H1 (cell line): ENCODE measurements around the gene DDR1. TPM values are rescaled to one million over a fixed set of nuclear protein-coding genes. Genes with fewer than 3 reads are reported as not detected.

Experiments
- CTCF ChIA-PET: fragments of 300-600 bp; sonication (Branson Sonifier 250); formaldehyde crosslinking; loops from one replicate; lab custom pipeline; 2021; ENCODE audit not compliant: partially characterized antibody; lab: Charles Lee
- POLR2A ChIA-PET: fragments of 300-600 bp; sonication (Branson Sonifier 250); formaldehyde crosslinking; loops from one replicate; lab custom pipeline; 2021; ENCODE audit warnings: inconsistent platforms; ENCODE audit not compliant: partially characterized antibody; lab: Charles Lee
- DNase-seq, 2 experiments: peaks; one replicate each; pipeline versions ENCODE4 v3.0.0 to v3.0.0-alpha.2; 2010 to 2022; ENCODE audit warnings: low spot score in 2 of 2, low read depth in 1 of 2, mixed read lengths in 1 of 2
- FAIRE-seq: peaks from 2 replicates; lab custom pipeline; 2011; peaks lifted over from hg19 to GRCh38; lab: Jason Lieb, UNC
- H2AFZ ChIP-seq: 2 replicates; pipeline ENCODE4 v1.8.1; 2012; ENCODE audit warnings: low read length, inconsistent platforms
- H2AK5ac ChIP-seq: 2 replicates; pipeline ENCODE4 v1.6.1; 2013; ENCODE audit warnings: low read depth, low read length
- H2BK120ac ChIP-seq: replicated peaks from 2 replicates; pipeline ENCODE3; 2013; ENCODE audit warnings: low read depth, low read length, inconsistent platforms
- H2BK12ac ChIP-seq: 2 replicates; pipeline ENCODE4 v1.6.1; 2013; ENCODE audit warnings: low read depth, low read length
- H2BK15ac ChIP-seq: 2 replicates; pipeline ENCODE4 v1.6.1; 2013; ENCODE audit warnings: low read length
- H2BK20ac ChIP-seq: 2 replicates; pipeline ENCODE4 v1.6.1; 2013; ENCODE audit warnings: low read length
- H2BK5ac ChIP-seq: 2 replicates; pipeline ENCODE4 v1.6.1; 2013; ENCODE audit warnings: low read depth, low read length
- H3K14ac ChIP-seq: 2 replicates; pipeline ENCODE4 v1.6.1; 2013; ENCODE audit warnings: inconsistent platforms; ENCODE audit not compliant: insufficient read length
- H3K18ac ChIP-seq: 2 replicates; pipeline ENCODE4 v1.6.1; 2013; ENCODE audit warnings: low read length; ENCODE audit errors: extremely low read depth
- H3K23ac ChIP-seq: 2 replicates; pipeline ENCODE4 v1.6.1; 2013; ENCODE audit warnings: inconsistent platforms; ENCODE audit not compliant: insufficient read length
- H3K23me2 ChIP-seq: 2 replicates; pipeline ENCODE4 v1.6.1; 2013; ENCODE audit warnings: low read depth, low read length
- H3K27ac ChIP-seq: 2 replicates; pipeline ENCODE4 v1.6.1; 2011; ENCODE audit warnings: low read depth, low read length, inconsistent platforms
- H3K27me3 ChIP-seq, 4 experiments: replicated peaks in 1 of 4; 1 replicate in 1 of 4; 2 replicates in 3 of 4; pipeline versions ENCODE4 v1.6.1 to v1.8.1; 2011 to 2013; ENCODE audit warnings: low read length in 3 of 4, mild to moderate bottlenecking in 3 of 4, inconsistent platforms in 2 of 4, mixed read lengths in 2 of 4, moderate library complexity in 1 of 4; ENCODE audit not compliant: control insufficient read depth in 3 of 4, insufficient read depth in 3 of 4; ENCODE audit errors: extremely low read depth in 1 of 4
- H3K36me3 ChIP-seq, 4 experiments: 2 replicates each; pipeline versions ENCODE4 v1.6.1 to v1.8.1; 2011 to 2013; ENCODE audit warnings: mild to moderate bottlenecking in 4 of 4, low read length in 3 of 4, moderate library complexity in 2 of 4, control low read depth in 1 of 4, inconsistent platforms in 1 of 4; ENCODE audit not compliant: insufficient read depth in 4 of 4, control insufficient read depth in 2 of 4
- H3K4ac ChIP-seq: replicated peaks from 2 replicates; pipeline ENCODE3; 2013; ENCODE audit warnings: low read length, low read depth, mixed read lengths, inconsistent platforms; ENCODE audit not compliant: insufficient read length
- H3K4me1 ChIP-seq, 4 experiments: replicated peaks in 1 of 4; 1 replicate in 1 of 4; 2 replicates in 3 of 4; pipeline versions ENCODE4 v1.6.1 to v1.8.1; 2011 to 2013; ENCODE audit warnings: low read length in 3 of 4, inconsistent platforms in 2 of 4, mixed read lengths in 1 of 4; ENCODE audit not compliant: insufficient read depth in 4 of 4, control insufficient read depth in 3 of 4
- H3K4me2 ChIP-seq, 2 experiments: 2 replicates each; pipeline versions ENCODE4 v1.6.1 to v1.8.1; 2011 to 2013; ENCODE audit warnings: low read depth in 2 of 2, low read length in 2 of 2, control low read depth in 1 of 2, inconsistent platforms in 1 of 2, mild to moderate bottlenecking in 1 of 2; ENCODE audit not compliant: insufficient read depth in 1 of 2
- H3K4me3 ChIP-seq, 4 experiments: fragments of 200-600, 300-600 bp in 1 of 4; sonication (generic), shearing (Covaris generic), sonication (Bioruptor Twin) in 1 of 4; 2 replicates each; pipeline versions ENCODE4 v1.5.1 to v1.8.1; 2011 to 2016; ENCODE audit warnings: low read length in 4 of 4, low read depth in 3 of 4, control low read depth in 2 of 4, inconsistent platforms in 2 of 4, mild to moderate bottlenecking in 2 of 4, mixed read lengths in 1 of 4, moderate library complexity in 1 of 4; ENCODE audit not compliant: insufficient read depth in 2 of 4; ENCODE audit errors: extremely low read depth in 1 of 4
- H3K56ac ChIP-seq: replicated peaks from 2 replicates; pipeline ENCODE3; 2013; ENCODE audit warnings: low read depth, mild to moderate bottlenecking, mixed read lengths, low read length, inconsistent platforms; ENCODE audit not compliant: insufficient read length
- H3K79me1 ChIP-seq: 2 replicates; pipeline ENCODE4 v1.6.1; 2013; ENCODE audit warnings: low read depth, low read length, control low read depth
- H3K79me2 ChIP-seq, 2 experiments: 2 replicates each; pipeline versions ENCODE4 v1.6.1 to v1.8.1; 2012 to 2013; ENCODE audit warnings: low read length in 2 of 2, mild to moderate bottlenecking in 2 of 2, inconsistent platforms in 1 of 2; ENCODE audit not compliant: insufficient read depth in 2 of 2, control insufficient read depth in 1 of 2
- H3K9ac ChIP-seq, 4 experiments: replicated peaks in 1 of 4; 1 replicate in 1 of 4; 2 replicates in 3 of 4; pipeline versions ENCODE4 v1.6.1 to v1.8.1; 2011 to 2013; ENCODE audit warnings: low read depth in 3 of 4, low read length in 3 of 4, control low read depth in 2 of 4, mild to moderate bottlenecking in 2 of 4, moderate library complexity in 2 of 4, inconsistent platforms in 1 of 4; ENCODE audit errors: extremely low read depth in 1 of 4
- H3K9me3 ChIP-seq, 2 experiments: 2 replicates each; pipeline versions ENCODE4 v1.6.1 to v1.8.1; 2012 to 2013; ENCODE audit warnings: mild to moderate bottlenecking in 2 of 2, moderate library complexity in 2 of 2, control low read depth in 1 of 2, inconsistent platforms in 1 of 2, low read depth in 1 of 2, low read length in 1 of 2, mixed read lengths in 1 of 2; ENCODE audit not compliant: insufficient read depth in 2 of 2
- H4K20me1 ChIP-seq, 2 experiments: replicated peaks in 1 of 2; 2 replicates each; pipeline versions ENCODE3 to v1.8.1; 2011 to 2013; ENCODE audit warnings: inconsistent platforms in 2 of 2, low read length in 2 of 2, mild to moderate bottlenecking in 1 of 2; ENCODE audit not compliant: insufficient read depth in 2 of 2, control insufficient read depth in 1 of 2
- H4K5ac ChIP-seq: 2 replicates; pipeline ENCODE4 v1.6.1; 2013; ENCODE audit warnings: low read length, low read depth, mixed read lengths, inconsistent platforms; ENCODE audit not compliant: insufficient read length
- H4K8ac ChIP-seq: 2 replicates; pipeline ENCODE4 v1.8.0; 2013; ENCODE audit warnings: mild to moderate bottlenecking, moderate library complexity, low read length, inconsistent platforms; ENCODE audit not compliant: insufficient read depth; ENCODE audit errors: extremely low read depth
- H4K91ac ChIP-seq: replicated peaks from 2 replicates; pipeline ENCODE3; 2013; ENCODE audit warnings: low read length, mixed read lengths, inconsistent platforms; ENCODE audit not compliant: insufficient read length
- CBX8 ChIP-seq: fragments of 300-800, 300-1000 bp; sonication (generic); IDR thresholded peaks from 2 replicates; pipeline ENCODE4 v1.7.1; 2016; ENCODE audit warnings: low read depth, low read length, borderline replicate concordance
- GTF2F1 ChIP-seq: IDR thresholded peaks from 2 replicates; pipeline ENCODE4 v1.6.1; 2012; ENCODE audit warnings: low read depth, low read length, improper control_type of control experiment, borderline replicate concordance
- RBBP5 ChIP-seq: IDR thresholded peaks from 2 replicates; pipeline ENCODE4 v1.7.1; 2012; ENCODE audit warnings: low read depth, mild to moderate bottlenecking, inconsistent platforms, low read length, moderate library complexity, borderline replicate concordance
- WGBS, 2 experiments: shearing (Covaris generic) in 1 of 2; methylation state at CpG; one replicate each; pipeline versions ENCODE4 v1.1.6 to v1.1.7; 2013 to 2015; ENCODE audit warnings: low lambda C conversion rate in 2 of 2, mixed read lengths in 2 of 2, inconsistent platforms in 1 of 2, low coverage in 1 of 2, missing lambda C conversion rate in 1 of 2; ENCODE audit not compliant: insufficient replicate concordance in 2 of 2, insufficient coverage in 1 of 2, insufficient read length in 1 of 2; ENCODE audit errors: extremely low coverage in 1 of 2, missing lambda C conversion rate in 1 of 2; 5-methylcytosine and 5-hydroxymethylcytosine counted together
- polyA plus RNA-seq, 7 experiments: library from polyadenylated mRNA; depleted of rRNA in 3 of 7; stranded (reverse) in 5 of 7; unstranded in 2 of 7; fragments of >200 nt in 5 of 7; fragments of 200-250 nt in 2 of 7; gene quantifications; 1 replicate in 5 of 7; 2 replicates in 1 of 7; 4 replicates in 1 of 7; pipeline versions ENCODE4 v1.2.1 to v1.2.3, GENCODE V29; 2011 to 2013; ENCODE audit warnings: missing spikeins in 2 of 7, mixed read lengths in 2 of 7
- total RNA-seq: library from RNA; stranded (reverse); fragmentation: NEBNext Ultra II Directional; extraction: Animal tissue kit (Norgen Biotek cat#: 25700); gene quantifications from 2 replicates; pipeline ENCODE4 v1.2.1, GENCODE V29; 2021

The DDR1 gene
- total and polyA plus RNA-seq, 2 of the 8 experiments (the other 6 are each of a cell fraction or from before 2014, with no cell fraction given): 99.4 to 181 TPM

DNA sequence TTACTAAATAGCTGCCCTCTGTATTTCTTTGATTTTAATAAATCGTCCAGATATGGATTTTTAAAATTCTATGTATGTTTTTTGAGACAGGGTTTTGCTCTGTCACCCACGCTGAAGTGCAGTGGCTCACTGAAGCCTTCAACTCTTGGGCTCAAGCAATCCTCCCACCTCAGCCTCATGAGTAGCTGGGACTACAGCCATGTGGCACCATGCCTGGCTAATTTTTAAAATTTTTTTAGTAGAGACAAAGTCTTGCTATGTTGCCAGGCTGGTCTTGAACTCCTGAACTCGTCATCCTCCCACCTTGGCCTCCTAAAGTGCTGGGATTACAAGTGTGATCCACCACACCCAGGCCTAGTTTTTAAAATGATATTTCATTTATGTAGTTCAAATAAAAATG lies 47.4 kb upstream of the DDR1 start:
- Histone ChIP-seq H4K91ac (no peak overlapping the region), H2BK15ac (no peak overlapping the region), H3K56ac (no peak overlapping the region), H3K23ac (no peak overlapping the region), H3K4me2 (no peak overlapping the region), H2BK120ac (no peak overlapping the region), H3K14ac (no peak overlapping the region), H2AFZ (no peak overlapping the region), H3K27ac (no peak overlapping the region), H3K79me1 (no peaks in the 10 kb centered on the region), H2BK20ac (no peak overlapping the region), H3K9me3 (peaks cover 8 to 13% of the 10 kb centered on the region in 2 experiments), H3K18ac (no peak overlapping the region), H3K9ac (no peak overlapping the region), H3K23me2 (no peaks in the 10 kb centered on the region), H4K5ac (no peak overlapping the region), H2BK12ac (no peak overlapping the region), H4K8ac (no peak overlapping the region), H3K79me2 (0 out of 4 replicates have a peak, but pooled peaks cover 0 to 2% of the 10 kb centered on the region in 2 experiments), H2AK5ac (no peak overlapping the region), H2BK5ac (no peak overlapping the region), H3K4me3 (no peak overlapping the region), H3K27me3 (no peaks in the 10 kb centered on the region), H4K20me1 (no peaks in the 10 kb centered on the region), H3K4me1 (peaks cover 0 to 5% (median under 1%) of the 10 kb centered on the region in 4 experiments; a peak in 1 of 7 replicates), H3K4ac (no peak overlapping the region), H3K36me3 (peaks cover 3 to 44% (median 23%) of the 10 kb centered on the region in 4 experiments; a peak in 6 of 8 replicates)
- TF ChIP-seq CBX8: no peak
- TF ChIP-seq GTF2F1: no peak
- no peak for TF ChIP-seq RBBP5
- ChIA-PET POLR2A (interaction anchor here (1.0 to 27.8 kb wide), 5 partner anchors 5 to 116 kb away, joined by 3 to 452 read pairs (median 206); partner anchors contain the start of gene DDR1), CTCF (interaction anchor here (0.6 to 23.9 kb wide), 4 partner anchors 10 to 323 kb away, joined by 3 to 610 read pairs (median 113); partner anchors contain the start of gene DDR1)
- DNase-seq (no peak), FAIRE-seq (no peak)
- 87% methylated on average over 3 of the region's 3 CpGs; no CpG with 5 or more reads in 1 of the 2 experiments for WGBS, 2 experiments
